HG03354 (cell line): ENCODE results near the gene KCNG3.
A peak's percentile ranks its signal among the peaks of the same experiment; 100 is the strongest.

Experiments
- ATAC-seq: cut with Tn5 transposase; IDR thresholded peaks from one replicate; pipeline ENCODE4 v1.9.1; 2021; ENCODE audit warnings: mild to moderate bottlenecking; ENCODE audit not compliant: unreplicated experiment, poor library complexity, severe bottlenecking

Gene KCNG3

GRCh38 chr2:42493468-42494354 is at the start of gene KCNG3:
TSS of gene KCNG3 (minus strand) at chr2:42493982. CDS start at chr2:42493501, 481 bp downstream.
- ATAC-seq, result peak; percentile 48

GRCh38 chr2:42542871-42543270 is 49.1 kb upstream of the KCNG3 start:
- no peak for ATAC-seq

GRCh38 chr2:42537493-42537892 is 43.7 kb upstream of the KCNG3 start:
- no peak for ATAC-seq

GRCh38 chr2:42532397-42532796 is 38.6 kb upstream of the KCNG3 start:
- no peak for ATAC-seq

GRCh38 chr2:42523341-42523740 is 29.6 kb upstream of the KCNG3 start:
- no peak for ATAC-seq

GRCh38 chr2:42522035-42522434 is 28.3 kb upstream of the KCNG3 start:
- ATAC-seq, result no peak

GRCh38 chr2:42519624-42520023 is 25.8 kb upstream of the KCNG3 start:
- no peak for ATAC-seq

- no peak for ATAC-seq
These were observed 22.7 kb upstream of the KCNG3 start for GRCh38 chr2:42516418-42516901.

GRCh38 chr2:42513252-42513918 is 19.6 kb upstream of the KCNG3 start:
- no peak for ATAC-seq

- peak; percentile 60 for ATAC-seq
These were observed 16.9 kb upstream of the KCNG3 start for GRCh38 chr2:42510608-42511243.

GRCh38 chr2:42510191-42510590 is 16.4 kb upstream of the KCNG3 start:
- no peak for ATAC-seq

GRCh38 chr2:42504364-42505230 is 10.8 kb upstream of the KCNG3 start:
- no peak for ATAC-seq

GRCh38 chr2:42503291-42503690 is 9.5 kb upstream of the KCNG3 start:
- no peak for ATAC-seq

- ATAC-seq, result no peak
These were observed 4.7 kb upstream of the KCNG3 start for GRCh38 chr2:42498497-42498896.

GRCh38 chr2:42495611-42496010 is 1.8 kb upstream of the KCNG3 start:
- no peak for ATAC-seq

- no peak for ATAC-seq
These were observed 1.4 kb upstream of the KCNG3 start for GRCh38 chr2:42495234-42495581.

- peak; percentile 68 for ATAC-seq
These were observed 812 bp upstream of the KCNG3 start for GRCh38 chr2:42494355-42495233.

GRCh38 chr2:42492691-42493467 is 903 bp downstream of the KCNG3 start:
- no peak for ATAC-seq
